ENCODE results near the gene P3H3.

P3H3 gene

GRCh38 chr12:6828781-6829535 is 751 bp downstream of the P3H3 start:
- DNase-seq: peak; percentile 18

DNA sequence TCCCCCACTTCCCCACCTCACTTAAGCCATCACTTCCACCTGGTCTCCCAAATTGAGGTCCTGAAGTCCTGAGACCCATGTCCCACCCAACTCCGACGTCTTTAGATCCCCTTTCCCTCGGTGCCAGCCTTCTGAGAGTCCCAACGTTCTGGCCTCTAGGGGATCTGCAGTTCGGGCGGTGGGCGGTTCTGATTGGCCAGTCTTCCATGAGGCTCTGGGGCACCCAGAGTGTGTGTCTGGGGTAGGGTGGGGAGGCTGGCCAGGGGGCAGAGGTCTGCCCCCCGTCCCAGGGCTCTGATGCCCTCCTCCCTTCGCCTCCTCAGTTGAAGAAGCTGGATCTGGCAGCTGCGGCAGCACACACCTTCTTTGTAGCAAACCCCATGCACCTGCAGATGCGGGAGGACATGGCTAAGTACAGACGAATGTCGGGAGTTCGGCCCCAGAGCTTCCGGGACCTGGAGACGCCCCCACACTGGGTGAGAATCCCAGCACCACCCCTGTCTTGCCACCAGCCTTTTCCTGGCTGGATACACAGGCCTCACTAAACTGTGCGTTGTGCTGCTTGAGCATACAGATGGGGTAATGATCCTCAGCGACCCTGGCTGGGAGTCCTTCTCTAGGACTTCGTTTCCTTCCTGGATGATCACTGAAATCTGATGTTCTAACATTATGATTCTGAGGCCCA is 1.5 kb downstream of the P3H3 start:
- no peak for DNase-seq

GRCh38 chr12:6830286-6830890 is 2.2 kb downstream of the P3H3 start:
- no peak for DNase-seq

- no peak for DNase-seq
Observed at GRCh38 chr12:6830999-6831398, 2.8 kb downstream of the P3H3 start.

GRCh38 chr12:6831450-6831995 is 3.3 kb downstream of the P3H3 start:
- no peak for DNase-seq

DNA sequence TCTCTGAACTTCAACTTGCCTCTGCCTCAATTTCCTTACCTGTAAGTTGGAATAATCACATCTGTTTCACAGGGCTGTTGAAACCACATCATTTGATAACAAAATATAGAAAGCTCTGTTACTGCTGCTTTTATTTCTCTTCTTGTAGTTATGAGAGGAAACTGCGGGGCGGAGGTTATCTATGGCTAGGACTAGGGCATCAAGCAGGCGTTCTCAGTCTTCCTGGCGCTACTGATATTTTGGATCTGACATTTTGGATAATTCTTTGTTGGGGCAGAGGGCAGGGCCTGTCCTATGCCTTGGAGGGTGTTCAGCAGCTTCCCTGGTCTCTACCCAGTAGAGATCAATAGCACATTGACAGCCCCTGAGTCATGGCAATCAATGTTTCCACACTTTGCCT is 3.9 kb downstream of the P3H3 start:
- no peak for DNase-seq

DNA sequence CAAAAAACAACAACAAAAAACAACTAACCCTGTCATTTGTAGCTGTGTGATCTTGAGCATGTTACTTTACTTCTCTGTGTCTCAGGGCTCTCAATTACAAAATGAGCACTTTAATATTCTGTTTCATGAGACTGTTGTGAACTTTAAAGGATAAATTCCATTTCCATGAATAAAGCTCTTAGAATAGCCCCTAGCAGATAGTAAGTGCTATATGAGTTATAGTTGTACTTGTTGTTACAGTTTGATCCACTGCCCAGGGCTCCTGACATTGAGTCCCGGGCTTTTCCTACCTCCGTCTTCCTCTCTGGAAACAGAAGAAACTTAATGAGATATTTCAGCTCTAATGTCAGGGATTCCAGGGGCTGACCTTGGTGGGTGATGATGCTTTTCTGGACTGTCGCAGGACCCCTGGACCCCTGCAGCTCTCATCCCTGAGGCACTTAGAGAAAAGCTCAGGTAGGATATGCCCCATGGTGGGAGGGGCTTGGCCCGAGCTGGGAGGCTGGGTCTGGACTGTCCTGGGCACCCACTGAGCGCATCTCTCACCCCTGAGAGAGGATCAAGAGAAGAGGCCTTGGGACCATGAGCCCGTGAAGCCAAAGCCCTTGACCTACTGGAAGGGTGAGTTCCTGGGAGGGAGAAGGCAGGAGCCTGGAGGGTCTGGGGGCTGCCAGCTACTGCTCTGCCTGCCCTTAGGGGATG is 5.1 kb downstream of the P3H3 start:
- no peak for DNase-seq

DNA sequence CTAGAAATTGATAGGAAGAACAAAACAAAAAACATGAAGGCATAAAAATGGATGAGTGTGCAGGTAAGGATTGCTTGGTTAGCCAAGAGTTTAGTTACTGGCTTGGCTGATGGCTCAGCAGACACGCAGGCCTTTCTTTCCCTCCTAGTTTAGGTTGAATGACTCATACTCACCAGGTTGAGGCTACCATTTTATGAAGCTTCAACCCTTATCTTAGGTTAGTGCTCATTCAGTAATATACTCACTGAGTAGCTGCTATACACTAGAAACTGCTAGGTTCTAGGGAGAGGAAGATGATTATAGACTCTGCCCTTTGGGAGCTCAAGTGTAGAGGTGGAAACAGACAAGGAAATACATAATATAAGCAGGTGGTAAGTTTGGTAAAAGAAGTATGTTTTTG is 6.0 kb downstream of the P3H3 start:
- no peak for DNase-seq

GRCh38 chr12:6834873-6835272 is 6.7 kb downstream of the P3H3 start:
- DNase-seq: no peak

- DNase-seq: no peak
Observed at GRCh38 chr12:6836851-6837250, 8.6 kb downstream of the P3H3 start.

GRCh38 chr12:6837370-6838060 is 9.3 kb downstream of the P3H3 start:
- no peak for DNase-seq

DNA sequence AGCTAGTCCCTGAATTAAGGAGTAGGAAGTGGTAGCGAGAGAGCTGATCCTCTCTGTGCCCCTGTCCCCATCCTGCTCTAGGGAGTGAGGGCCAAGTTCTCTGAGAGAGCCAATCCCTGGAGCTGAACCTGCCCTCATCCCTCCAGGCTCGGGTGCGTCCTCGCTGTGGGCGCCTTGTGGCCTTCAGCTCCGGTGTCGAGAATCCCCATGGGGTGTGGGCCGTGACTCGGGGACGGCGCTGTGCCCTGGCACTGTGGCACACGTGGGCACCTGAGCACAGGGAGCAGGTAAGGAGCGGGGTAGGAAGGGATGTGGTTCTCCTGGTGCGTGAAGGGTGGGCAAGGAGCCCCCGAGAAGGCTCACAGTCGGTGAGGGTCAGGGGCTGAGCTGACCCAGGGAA is 10.6 kb downstream of the P3H3 start:
- DNase-seq: no peak

DNA sequence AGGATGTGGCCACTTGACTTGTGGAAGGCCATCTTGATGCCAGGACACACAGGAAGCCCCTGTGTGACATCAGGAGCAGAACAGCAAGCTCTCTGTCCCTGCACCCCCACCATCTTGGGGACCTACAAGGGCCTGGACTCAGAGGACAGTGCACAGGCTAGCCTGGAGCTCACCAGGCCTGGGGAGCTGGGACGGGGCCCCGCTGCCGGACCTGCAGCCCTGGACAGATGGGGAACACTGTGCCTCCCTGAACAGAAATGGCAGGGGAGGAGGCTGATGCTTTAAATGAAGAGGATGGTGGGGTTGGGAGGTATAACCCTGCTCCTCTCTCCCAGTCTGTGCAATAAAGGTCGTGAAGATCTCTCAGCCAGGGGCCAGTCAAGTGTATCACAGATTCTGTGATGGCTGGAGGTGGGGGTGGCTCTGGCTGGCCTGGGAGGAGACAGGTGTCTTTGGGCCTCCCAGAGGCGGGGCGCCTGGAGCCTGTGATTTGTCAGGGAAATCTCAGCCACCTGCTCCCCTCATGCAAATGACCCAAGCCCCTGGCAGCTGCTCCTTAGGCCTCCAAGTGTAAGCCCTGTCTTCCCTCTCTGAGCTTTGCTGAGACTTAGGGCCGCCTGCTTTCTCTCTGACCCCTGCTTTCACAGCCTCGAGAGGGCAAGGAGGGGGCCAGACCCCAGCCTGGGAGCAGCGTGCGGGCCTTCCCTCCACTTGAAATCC is 11.4 kb downstream of the P3H3 start:
- DNase-seq: no peak

DNA sequence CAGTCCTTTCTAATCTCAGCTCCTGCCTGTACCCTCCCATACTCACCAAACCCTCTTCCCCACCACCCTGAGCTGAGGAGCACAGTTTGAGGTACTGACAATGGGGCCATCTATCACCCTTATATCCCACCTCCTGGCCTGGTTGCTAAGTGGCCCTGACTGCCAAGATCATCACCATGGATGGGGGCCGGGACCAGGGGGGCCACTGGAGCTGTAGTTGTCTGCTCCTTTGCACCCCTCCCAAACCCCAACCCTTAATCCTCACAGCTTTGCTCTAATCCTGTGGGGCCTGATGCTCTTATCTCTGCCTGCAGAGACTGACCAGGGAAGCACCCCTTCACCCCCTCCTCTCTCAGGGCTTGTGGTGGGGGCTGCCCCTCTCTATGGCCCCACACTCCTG is 12.1 kb downstream of the P3H3 start:
- no peak for DNase-seq

DNA sequence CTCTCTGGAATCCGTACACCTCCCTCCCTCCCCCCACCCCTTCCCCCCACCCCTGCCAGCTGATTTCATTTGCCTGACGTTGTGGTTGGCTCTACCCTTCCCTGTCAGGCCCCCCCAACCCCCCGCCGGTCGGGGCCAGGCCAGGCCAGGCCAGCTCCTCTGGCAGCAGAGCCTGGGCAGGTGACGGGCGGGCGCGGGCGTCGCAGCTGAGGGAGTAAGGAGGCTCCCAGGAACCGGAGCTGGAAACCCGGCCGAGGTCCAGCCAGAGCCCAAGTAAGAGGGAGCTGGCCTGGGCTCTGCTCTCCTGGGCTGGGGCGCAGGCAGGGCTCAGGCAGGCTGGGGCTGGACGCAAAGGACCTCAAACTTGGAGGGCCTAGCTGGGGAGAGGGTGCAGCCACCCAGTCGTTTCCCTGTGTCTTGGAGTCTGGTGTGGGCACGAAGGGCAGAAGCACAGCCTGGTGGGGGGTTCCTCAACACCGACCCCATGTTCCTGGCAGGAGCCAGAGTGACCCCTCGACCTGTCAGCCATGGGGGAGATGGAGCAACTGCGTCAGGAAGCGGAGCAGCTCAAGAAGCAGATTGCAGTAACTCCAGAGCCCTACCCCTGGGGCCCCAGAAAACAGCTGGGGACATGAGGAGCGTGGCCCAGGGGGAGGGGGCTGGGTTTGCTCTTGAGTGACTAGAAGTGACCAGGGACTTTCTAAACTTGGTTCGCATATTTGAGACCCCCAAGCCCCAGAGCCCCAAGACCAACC is 12.7 kb downstream of the P3H3 start, which contains the start of gene GNB3:
Gene GNB3 (plus strand): TSS at position 165 of the 755 bp plus-strand sequence. CDS start 363 bp downstream, at position 528.
- no peak for DNase-seq

- DNase-seq: no peak
Observed at GRCh38 chr12:6842075-6842474, 13.9 kb downstream of the P3H3 start.

DNA sequence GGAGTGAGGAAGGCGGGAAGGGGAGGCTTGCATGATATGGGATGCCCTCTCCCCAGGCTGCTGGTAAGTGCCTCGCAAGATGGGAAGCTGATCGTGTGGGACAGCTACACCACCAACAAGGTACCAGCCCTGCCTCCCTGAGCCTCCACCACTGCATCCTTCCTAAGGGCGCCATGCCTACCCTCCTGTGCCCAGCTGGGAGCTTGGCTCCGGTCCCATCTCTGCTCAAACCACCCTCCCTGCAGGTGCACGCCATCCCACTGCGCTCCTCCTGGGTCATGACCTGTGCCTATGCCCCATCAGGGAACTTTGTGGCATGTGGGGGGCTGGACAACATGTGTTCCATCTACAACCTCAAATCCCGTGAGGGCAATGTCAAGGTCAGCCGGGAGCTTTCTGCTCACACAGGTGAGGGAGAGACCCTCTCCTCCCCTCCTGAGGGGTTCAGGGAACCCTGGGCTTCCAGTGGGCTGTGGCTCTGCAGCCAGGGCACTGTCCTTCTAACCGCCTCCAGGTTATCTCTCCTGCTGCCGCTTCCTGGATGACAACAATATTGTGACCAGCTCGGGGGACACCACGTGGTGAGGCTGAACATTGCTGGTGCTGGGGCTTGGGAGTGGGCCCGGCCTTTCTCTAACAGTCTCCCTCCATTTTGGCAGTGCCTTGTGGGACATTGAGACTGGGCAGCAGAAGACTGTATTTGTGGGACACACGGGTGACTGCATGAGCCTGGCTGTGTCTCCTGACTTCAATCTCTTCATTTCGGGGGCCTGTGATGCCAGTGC is 15.1 kb downstream of the P3H3 start:
- DNase-seq: no peak

- DNase-seq: no peak
Observed at GRCh38 chr12:6845395-6845794, 17.2 kb downstream of the P3H3 start.

DNA sequence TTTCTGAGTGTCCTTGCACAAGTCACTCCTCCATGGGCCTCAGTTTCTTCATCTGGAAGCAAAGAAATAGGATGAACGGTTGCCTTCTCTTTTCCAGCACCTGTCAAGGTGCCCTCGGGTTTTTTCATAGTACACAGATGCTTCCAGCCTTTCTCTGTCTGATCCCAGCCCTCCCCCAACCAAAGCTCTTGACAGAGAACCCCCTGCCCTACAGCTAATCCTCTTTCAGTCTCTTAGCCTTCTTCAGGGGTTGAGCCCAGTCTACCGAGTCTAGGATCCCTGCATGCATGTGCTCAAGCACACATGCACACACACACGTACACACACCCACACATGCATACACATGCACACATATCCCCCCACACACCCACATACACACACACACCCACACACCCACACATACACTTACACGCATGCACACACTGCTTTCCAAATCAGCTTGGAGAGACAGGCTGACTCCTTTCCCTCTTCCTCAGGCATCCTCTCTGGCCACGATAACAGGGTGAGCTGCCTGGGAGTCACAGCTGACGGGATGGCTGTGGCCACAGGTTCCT is 18.2 kb downstream of the P3H3 start:
- DNase-seq: no peak

- no peak for DNase-seq
Observed at GRCh38 chr12:6847676-6848075, 19.5 kb downstream of the P3H3 start.
